B cell (primary cell): ENCODE measurements around the gene CREM.

Experiments used
- EZH2 ChIP-seq: IDR thresholded peaks from 2 replicates; pipeline ENCODE4 v1.6.1; 2012; ENCODE audit warnings: borderline replicate concordance, low read depth, mild to moderate bottlenecking, moderate library complexity, low read length; ENCODE audit not compliant: insufficient read depth, poor library complexity, severe bottlenecking
- TF ChIP-seq, protein P1 (sequence below): fragments of 200-600 bp; IDR thresholded peaks from one replicate; pipeline ENCODE4 v1.8.0; 2022; ENCODE audit warnings: antibody characterized with exemption, mild to moderate bottlenecking

DNA sequence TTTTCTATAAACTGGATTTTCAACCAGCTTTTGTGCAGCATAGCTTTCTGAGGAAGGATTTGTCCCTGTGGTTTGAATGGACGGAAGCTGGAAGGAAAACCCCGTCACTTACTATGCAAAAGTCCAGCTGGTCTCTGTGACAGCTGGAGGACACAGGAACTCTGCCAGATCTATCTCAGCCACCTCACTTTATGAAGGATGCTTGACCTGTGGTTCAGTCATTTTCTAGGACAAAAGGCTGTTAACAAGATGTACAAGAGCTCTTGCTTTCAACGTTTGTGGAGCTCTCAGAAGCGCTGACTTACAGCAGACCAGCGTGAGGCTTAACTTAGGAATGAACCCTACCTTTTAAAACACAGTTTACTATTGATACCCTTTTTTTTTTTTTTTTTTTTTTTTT is 90.8 kb downstream of the CREM start:
- TF ChIP-seq, protein P1, sequence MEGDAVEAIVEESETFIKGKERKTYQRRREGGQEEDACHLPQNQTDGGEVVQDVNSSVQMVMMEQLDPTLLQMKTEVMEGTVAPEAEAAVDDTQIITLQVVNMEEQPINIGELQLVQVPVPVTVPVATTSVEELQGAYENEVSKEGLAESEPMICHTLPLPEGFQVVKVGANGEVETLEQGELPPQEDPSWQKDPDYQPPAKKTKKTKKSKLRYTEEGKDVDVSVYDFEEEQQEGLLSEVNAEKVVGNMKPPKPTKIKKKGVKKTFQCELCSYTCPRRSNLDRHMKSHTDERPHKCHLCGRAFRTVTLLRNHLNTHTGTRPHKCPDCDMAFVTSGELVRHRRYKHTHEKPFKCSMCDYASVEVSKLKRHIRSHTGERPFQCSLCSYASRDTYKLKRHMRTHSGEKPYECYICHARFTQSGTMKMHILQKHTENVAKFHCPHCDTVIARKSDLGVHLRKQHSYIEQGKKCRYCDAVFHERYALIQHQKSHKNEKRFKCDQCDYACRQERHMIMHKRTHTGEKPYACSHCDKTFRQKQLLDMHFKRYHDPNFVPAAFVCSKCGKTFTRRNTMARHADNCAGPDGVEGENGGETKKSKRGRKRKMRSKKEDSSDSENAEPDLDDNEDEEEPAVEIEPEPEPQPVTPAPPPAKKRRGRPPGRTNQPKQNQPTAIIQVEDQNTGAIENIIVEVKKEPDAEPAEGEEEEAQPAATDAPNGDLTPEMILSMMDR: no peak
- TF ChIP-seq EZH2: no peak
